HCT116 (cell line): ENCODE measurements around the gene HOXC4. TPM values are rescaled to one million over a fixed set of nuclear protein-coding genes. Genes with fewer than 3 reads are reported as not detected.

Source experiments
- ATAC-seq: fragments of 200-7000 bp; cut with Tn5 transposase; 2 replicates; pipeline ENCODE4 v1.9.1; 2020; ENCODE audit warnings: mild to moderate bottlenecking, moderate library complexity
- BruUV-seq: library from RNA; stranded (reverse); fragments of 400-500 nt; replicated peaks from 2 replicates; lab custom pipeline; 2021; lab: Mats Ljungman, UMichigan
- CTCF ChIA-PET: fragments of 300-600 bp; sonication (Branson Sonifier 250); formaldehyde crosslinking; loops from one replicate; lab custom pipeline; 2021; ENCODE audit warnings: antibody characterized with exemption; lab: Charles Lee
- POLR2A ChIA-PET: fragments of 300-600, 350-600 bp; sonication (Branson Sonifier 250); formaldehyde crosslinking; loops from one replicate; lab custom pipeline; 2021; ENCODE audit warnings: antibody characterized with exemption; lab: Charles Lee
- RAD21 ChIA-PET, 2 experiments: fragments of 300-600 bp; sonication (Branson Sonifier 250); formaldehyde crosslinking; loops; one replicate each; lab custom pipeline; 2023; ENCODE audit warnings: low total read pairs in 2 of 2; ENCODE audit not compliant: uncharacterized antibody in 2 of 2, unreplicated experiment in 2 of 2, low non-redundant PET in 1 of 2; lab: Charles Lee
- DNase-seq: peaks from one replicate; pipeline ENCODE4 v3.0.0-alpha.2; 2010; ENCODE audit warnings: low read depth, low spot score
- H2AFZ ChIP-seq: fragments of 200-600 bp; shearing (Covaris generic), sonication (generic); 2 replicates; pipeline ENCODE4 v1.6.1; 2017; ENCODE audit warnings: low read depth, mixed run types, mixed read lengths, antibody characterized with exemption, low read length; ENCODE audit not compliant: poor library complexity, severe bottlenecking
- H3K27ac ChIP-seq: 2 replicates; pipeline ENCODE4 v1.5.1; 2012; ENCODE audit warnings: low read depth, low read length
- H3K27me3 ChIP-seq: fragments of 200-600 bp; sonication (generic); 2 replicates; pipeline ENCODE4 v1.6.1; 2016; ENCODE audit warnings: mixed run types, low read length, mixed read lengths; ENCODE audit not compliant: insufficient read depth
- H3K36me3 ChIP-seq, 2 experiments: fragments of 200-500 bp in 1 of 2; fragments of 200-600 bp in 1 of 2; sonication (Bioruptor generic) in 1 of 2; sonication (generic) in 1 of 2; 2 replicates each; pipeline versions ENCODE4 v1.5.1 to v1.6.1; 2014 to 2016; ENCODE audit warnings: low read length in 2 of 2, inconsistent platforms in 1 of 2, mixed read lengths in 1 of 2, mixed run types in 1 of 2; ENCODE audit not compliant: insufficient read depth in 2 of 2, control insufficient read depth in 1 of 2
- H3K4me1 ChIP-seq, 2 experiments: fragments of 200-600 bp in 1 of 2; sonication (generic) in 1 of 2; 2 replicates each; pipeline versions ENCODE4 v1.5.1 to v1.6.1; 2012 to 2017; ENCODE audit warnings: low read length in 2 of 2, inconsistent platforms in 1 of 2, mild to moderate bottlenecking in 1 of 2, mixed read lengths in 1 of 2, mixed run types in 1 of 2, moderate library complexity in 1 of 2; ENCODE audit not compliant: insufficient read depth in 2 of 2, control insufficient read depth in 1 of 2
- H3K4me2 ChIP-seq: fragments of 200-600 bp; sonication (generic); 2 replicates; pipeline ENCODE4 v1.6.1; 2017; ENCODE audit warnings: mixed run types, low read length, mixed read lengths
- H3K4me3 ChIP-seq, 2 experiments: fragments of 200-600 bp in 1 of 2; sonication (generic) in 1 of 2; replicated peaks in 1 of 2; 2 replicates each; pipeline ENCODE4 v1.5.1; 2011 to 2016; ENCODE audit warnings: low read length in 2 of 2, control low read depth in 1 of 2, low read depth in 1 of 2, mild to moderate bottlenecking in 1 of 2, mixed read lengths in 1 of 2, mixed run types in 1 of 2
- H3K79me2 ChIP-seq: fragments of 200-600 bp; sonication (generic); 2 replicates; pipeline ENCODE4 v1.6.1; 2017; ENCODE audit warnings: mild to moderate bottlenecking, mixed run types, low read length, moderate library complexity, mixed read lengths; ENCODE audit not compliant: insufficient read depth
- H3K9ac ChIP-seq: fragments of 200-600 bp; sonication (generic); 2 replicates; pipeline ENCODE4 v1.6.1; 2016; ENCODE audit warnings: low read length, mixed read lengths
- H3K9me2 ChIP-seq: fragments of 200-600 bp; sonication (generic), shearing (Covaris generic); 2 replicates; pipeline ENCODE4 v1.6.1; 2017; ENCODE audit warnings: mixed run types, mild to moderate bottlenecking, moderate library complexity; ENCODE audit not compliant: insufficient read depth
- H3K9me3 ChIP-seq, 2 experiments: fragments of 200-500 bp in 1 of 2; fragments of 200-600 bp in 1 of 2; sonication (Bioruptor generic) in 1 of 2; sonication (generic) in 1 of 2; 2 replicates each; pipeline ENCODE4 v1.6.1; 2014 to 2017; ENCODE audit warnings: low read length in 2 of 2, mixed read lengths in 2 of 2, inconsistent platforms in 1 of 2, low read depth in 1 of 2, mild to moderate bottlenecking in 1 of 2, mixed run types in 1 of 2, moderate library complexity in 1 of 2; ENCODE audit not compliant: control insufficient read depth in 1 of 2, insufficient read depth in 1 of 2
- H4K20me1 ChIP-seq: fragments of 200-600 bp; sonication (generic), shearing (Covaris generic); 2 replicates; pipeline ENCODE4 v1.6.1; 2017; ENCODE audit warnings: mixed run types, mild to moderate bottlenecking, moderate library complexity; ENCODE audit not compliant: insufficient read depth
- CTCF ChIP-seq, 3 experiments: fragments of 200-600 bp in 1 of 3; sonication (generic) in 1 of 3; IDR thresholded peaks in 2 of 3; conservative IDR thresholded peaks in 1 of 3; 2 replicates each; pipeline ENCODE4 v1.5.1; 2012 to 2017; ENCODE audit warnings: low read depth in 2 of 3, low read length in 2 of 3, antibody characterized with exemption in 1 of 3, borderline replicate concordance in 1 of 3, control low read depth in 1 of 3, mild to moderate bottlenecking in 1 of 3, mixed read lengths in 1 of 3, mixed run types in 1 of 3, moderate library complexity in 1 of 3; ENCODE audit not compliant: insufficient read depth in 1 of 3
- EZH2phosphoT487 ChIP-seq: fragments of 200-600 bp; IDR thresholded peaks from 2 replicates; pipeline ENCODE4 v1.6.1; 2018; ENCODE audit warnings: antibody characterized with exemption, borderline replicate concordance
- RAD21 ChIP-seq: IDR thresholded peaks from 2 replicates; pipeline ENCODE4 v1.6.1; 2012; ENCODE audit warnings: low read depth, mild to moderate bottlenecking
- intact Hi-C: fragments of 100-400 bp; cut with micrococcal nuclease; formaldehyde crosslinking; loops from 2 replicates; pipeline ENCODE4 v1.10.0; 2022
- total RNA-seq: library from RNA; stranded (reverse); gene quantifications from one replicate; pipeline ENCODE4 v1.2.1, GENCODE V29; 2021; ENCODE audit not compliant: unreplicated experiment

The HOXC4 gene
- total RNA-seq, 1 experiment from 2014 or later: 1.5 TPM

GRCh38 chr12:54005853-54006558 is 47.6 kb upstream of the HOXC4 start:
- Histone ChIP-seq H3K4me2 (peak overlapping the region; percentile 62), H3K79me2 (peaks cover 7% of the 10 kb centered on the region; the same call in 1 of the 2 replicates), H3K9me3 (no peaks in the 10 kb centered on the region), H3K9me2 (no peaks in the 10 kb centered on the region), H3K4me3 (no peak overlapping the region), H3K36me3 (peaks cover 0 to 6% of the 10 kb centered on the region in 2 experiments; a peak in 1 of 4 replicates), H3K27ac (no peak overlapping the region), H3K27me3 (no peaks in the 10 kb centered on the region), H4K20me1 (no peaks in the 10 kb centered on the region), H2AFZ (no peak overlapping the region), H3K9ac (peak overlapping the region; percentile 38; the same call in 1 of the 2 replicates), H3K4me1 (peaks cover 3 to 13% of the 10 kb centered on the region in 2 experiments)
- DNase-seq: no peak
- POLR2A ChIA-PET: interaction anchor here (0.7 kb wide), 1 partner anchor 11 kb away, joined by 4 read pairs; no protein-coding TSS in a partner anchor
- intact Hi-C loops: loop anchor here (1.0 kb wide), 3 partner anchors 185 to 202 kb away; no protein-coding TSS in a partner anchor
- no TSS peak for BruUV-seq
- ATAC-seq: peak; percentile 94
- RAD21 ChIA-PET: interaction anchor here (0.8 to 2.3 kb wide), 7 partner anchors 10 to 202 kb away, joined by 3 to 18 read pairs (median 6); partner anchors contain the start of gene HOXC5 (in 1 of the 2)
- no peak for TF ChIP-seq EZH2phosphoT487
- TF ChIP-seq RAD21: peak; percentile 98
- peak; percentile 80 to 97 (median 93) for TF ChIP-seq CTCF (IDR thresholded peaks at IDR 0.05 in 2 of 3, conservative IDR thresholded peaks at IDR 0.05 in 1 of 3; ENCODE audit: borderline replicate concordance in 1 of 3, insufficient read depth in 1 of 3, low read depth in 2 of 3, low read length in 2 of 3)
- CTCF ChIA-PET: interaction anchor here (0.6 to 3.5 kb wide), 20 partner anchors 10 to 363 kb away, joined by 3 to 68 read pairs (median 4); partner anchors contain the start of genes CBX5, HNRNPA1, HOXC10 and HOXC5
